GM21360 (cell line): ENCODE data around the gene TMEM51.
"Not testable (repeated sequence)": the region's sequence is repeated elsewhere in the genome, so short reads cannot be mapped to it uniquely, and the experiment has no call there.

Experiments
- ATAC-seq: cut with Tn5 transposase; IDR thresholded peaks from one replicate; pipeline ENCODE4 v1.9.1; 2021; ENCODE audit warnings: mild to moderate bottlenecking, moderate library complexity; ENCODE audit not compliant: unreplicated experiment

The TMEM51 gene

DNA sequence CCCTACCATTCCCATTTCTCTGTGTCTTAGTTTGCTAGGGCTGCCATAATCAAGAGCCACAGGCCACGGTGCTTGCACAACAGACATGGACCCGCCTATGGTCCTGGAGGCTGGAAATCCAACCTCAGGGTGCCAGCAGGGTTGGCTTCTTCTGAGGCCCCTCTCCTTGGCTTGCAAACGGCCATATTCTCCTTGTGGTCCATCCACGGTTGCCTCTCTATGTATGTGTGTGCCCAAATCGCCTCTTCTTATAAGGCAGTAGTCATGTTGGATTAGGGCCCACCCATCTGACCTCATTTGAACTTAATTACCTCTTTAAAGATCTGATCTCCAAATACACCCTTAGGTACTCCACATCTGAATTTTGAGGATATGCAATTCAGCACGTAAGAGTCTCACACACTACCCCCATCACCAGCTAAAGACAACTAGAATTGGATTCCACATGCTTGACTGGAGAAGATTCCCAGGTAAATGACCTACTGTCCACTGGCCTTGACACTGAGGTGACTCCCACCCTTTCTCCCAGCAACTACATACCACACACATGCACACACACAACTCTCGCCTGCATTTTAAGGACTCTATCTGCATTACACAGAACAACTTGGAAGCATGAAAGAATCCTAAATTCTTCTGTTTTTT, 28.3 kb upstream of the TMEM51 start:
- no peak for ATAC-seq

DNA sequence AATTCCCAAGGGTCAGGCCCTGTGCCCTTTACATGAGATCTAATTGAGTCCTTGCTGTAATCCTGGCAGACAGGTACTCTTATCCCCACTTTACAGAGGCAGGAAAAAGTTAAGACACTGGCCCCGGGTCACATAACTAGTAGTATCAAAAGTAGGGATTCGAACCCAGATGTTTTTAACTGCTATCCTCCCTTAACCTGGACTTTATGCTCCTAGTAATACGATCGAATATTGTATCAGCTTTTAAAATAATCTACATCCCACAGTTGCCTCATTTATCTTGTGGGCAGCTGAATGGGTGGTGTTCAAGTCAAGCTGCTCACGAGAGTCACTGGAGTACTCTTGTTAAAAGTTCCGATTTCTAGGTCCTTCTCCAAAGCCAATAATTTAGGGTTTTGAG, 25.5 kb upstream of the TMEM51 start:
- no peak for ATAC-seq

DNA sequence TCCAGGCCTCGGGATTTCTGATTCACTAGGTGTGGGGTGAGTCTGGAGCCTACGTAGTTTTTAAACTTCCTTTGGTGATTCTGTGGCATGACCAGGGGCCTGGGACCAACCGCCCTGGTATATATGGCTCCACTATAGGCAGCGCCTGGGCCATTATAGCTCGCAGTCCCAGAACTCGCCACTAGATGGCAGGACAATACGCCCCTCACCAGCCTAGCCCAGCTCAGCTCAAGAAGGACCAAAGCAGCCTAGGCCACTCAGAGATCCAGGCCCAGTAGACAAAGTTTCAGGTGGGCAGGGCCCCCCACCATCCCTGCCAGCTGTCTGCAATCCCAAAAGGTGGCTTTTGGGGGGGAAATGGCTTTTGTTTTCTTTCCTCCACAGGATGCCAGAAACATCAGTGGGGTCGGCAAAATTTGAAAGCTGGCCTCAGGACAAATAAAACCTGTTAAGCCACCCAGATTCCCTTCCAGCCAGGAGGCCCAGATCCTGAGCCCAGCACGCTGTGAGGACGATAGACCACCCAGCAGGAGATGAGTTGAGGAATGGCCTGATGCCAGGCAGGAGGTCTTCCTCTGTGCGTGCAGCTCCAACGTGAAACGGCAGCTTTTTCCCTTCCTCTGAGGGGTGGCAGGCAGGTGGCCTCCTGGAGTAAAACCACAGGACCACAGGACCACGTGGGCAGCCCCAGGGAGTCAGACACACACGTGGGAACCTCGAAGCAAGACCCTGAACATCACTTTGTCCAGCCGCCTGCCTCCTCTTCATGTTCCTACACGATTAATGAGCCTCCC, 24.8 kb upstream of the TMEM51 start:
- no peak for ATAC-seq

DNA sequence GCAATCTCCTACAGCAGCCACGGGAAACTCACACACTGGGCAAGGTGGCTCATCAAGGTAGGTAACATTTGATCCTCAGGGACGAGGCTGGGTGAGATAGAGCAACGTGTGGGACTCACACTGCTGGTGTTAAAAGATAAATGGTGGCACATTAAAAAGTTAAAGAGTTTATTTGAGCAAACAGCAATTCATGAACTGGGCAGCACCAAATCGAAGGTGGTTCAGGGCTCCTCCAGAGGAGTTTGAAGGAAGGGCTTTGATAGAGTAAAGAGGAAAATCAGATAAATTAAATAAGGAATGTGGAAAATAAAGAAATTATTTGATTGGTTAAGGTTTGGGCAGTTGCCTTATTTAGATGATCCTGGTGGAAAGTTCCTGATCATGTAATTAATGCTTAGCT, 23.6 kb upstream of the TMEM51 start:
- no peak for ATAC-seq

DNA sequence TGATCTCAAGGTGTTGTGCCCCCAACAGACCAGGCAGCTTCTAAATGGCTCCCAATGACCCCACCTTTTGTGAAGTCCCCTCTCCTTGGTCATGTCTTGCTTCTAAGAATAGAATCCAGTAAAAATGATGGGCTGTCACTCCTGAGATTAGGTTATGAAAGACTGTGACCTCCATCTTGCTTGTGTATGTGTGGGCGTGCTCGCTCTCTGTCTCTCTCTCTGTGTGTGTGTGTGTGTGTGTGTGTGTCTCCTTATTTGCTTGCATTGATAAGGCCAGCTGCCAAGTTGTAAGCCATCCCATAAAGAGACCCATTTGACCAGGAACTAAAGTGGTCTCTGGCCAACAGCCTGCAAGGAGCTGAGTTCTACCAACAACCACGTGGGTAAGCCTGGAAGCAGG, 22.9 kb upstream of the TMEM51 start:
- no peak for ATAC-seq

DNA sequence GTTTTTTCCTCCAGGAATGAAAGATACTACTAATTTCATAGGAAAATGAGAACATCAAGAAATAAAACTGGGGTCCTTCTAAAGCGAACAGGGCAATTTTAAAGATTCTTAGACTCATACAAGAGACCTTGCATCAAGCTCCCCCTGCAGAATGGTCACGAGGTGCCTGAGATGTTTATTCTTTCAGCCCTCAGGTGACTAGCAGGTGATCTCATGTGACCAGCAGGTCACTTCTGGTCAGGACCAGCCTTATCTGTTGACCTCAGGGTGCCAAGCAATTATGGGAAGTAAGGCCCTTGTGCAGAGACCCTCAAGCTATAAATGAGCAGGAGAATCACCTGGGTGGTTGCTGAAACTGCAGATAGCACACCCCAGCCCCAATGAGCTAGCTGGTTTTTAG, 20.6 kb upstream of the TMEM51 start:
- ATAC-seq = no peak

DNA sequence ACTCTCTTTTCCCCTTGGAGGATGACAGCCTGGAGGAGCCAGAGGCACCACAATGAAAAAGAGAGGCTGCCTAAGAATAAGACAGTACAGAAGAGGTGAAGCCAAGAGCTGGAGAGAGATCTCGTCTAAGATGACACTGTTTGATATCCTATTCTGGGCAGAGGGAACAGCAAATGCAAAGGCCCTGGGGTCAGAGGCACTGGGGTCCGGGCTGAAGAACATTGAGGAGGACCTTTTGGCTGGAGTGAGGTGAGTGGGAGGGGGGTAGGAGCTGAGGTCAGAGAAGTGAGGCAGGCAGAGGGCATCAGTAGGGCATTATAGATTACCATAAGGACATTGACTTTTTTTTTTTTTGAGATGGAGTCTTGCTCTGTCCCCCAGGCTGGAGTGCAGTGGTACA, 19.3 kb upstream of the TMEM51 start:
- ATAC-seq = no peak

DNA sequence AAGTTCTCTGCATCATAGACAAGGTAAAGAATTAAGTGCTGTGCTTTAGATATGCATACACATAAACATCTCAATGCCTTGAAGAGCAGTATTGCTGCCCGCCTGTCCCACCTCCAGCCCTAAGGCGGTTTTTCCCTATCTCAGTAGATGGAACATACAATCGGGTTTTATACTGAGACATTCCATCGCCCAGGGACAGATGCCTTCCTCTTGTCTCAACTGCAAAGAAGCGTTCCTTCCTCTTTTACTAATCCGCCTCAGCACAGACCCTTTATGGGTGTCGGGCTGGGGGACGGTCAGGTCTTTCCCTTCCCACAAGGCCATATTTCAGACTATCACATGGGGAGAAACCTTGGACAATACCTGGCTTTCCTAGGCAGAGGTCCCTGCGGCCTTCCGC, 17.9 kb upstream of the TMEM51 start:
- not testable (repeated sequence) for ATAC-seq

DNA sequence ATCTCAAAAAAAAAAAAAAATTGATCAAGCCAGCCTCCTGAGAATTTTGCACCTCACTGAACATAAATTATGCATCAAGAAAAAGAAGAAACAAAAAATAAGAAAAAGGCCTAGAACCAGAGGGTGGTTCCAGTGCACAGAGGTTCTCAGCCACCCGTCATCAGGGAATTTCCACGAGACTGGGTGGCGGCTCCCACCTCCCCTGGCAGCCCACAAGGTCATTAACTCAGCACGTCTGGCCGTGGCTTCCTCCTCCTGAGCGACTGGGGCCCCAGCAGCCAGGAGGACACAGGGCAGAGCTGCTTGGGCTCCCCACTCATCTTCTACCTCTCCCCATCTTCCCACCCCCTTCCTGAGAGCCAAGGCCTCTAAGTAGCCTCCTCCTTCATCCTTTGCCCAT, 15.7 kb upstream of the TMEM51 start:
- no peak for ATAC-seq

DNA sequence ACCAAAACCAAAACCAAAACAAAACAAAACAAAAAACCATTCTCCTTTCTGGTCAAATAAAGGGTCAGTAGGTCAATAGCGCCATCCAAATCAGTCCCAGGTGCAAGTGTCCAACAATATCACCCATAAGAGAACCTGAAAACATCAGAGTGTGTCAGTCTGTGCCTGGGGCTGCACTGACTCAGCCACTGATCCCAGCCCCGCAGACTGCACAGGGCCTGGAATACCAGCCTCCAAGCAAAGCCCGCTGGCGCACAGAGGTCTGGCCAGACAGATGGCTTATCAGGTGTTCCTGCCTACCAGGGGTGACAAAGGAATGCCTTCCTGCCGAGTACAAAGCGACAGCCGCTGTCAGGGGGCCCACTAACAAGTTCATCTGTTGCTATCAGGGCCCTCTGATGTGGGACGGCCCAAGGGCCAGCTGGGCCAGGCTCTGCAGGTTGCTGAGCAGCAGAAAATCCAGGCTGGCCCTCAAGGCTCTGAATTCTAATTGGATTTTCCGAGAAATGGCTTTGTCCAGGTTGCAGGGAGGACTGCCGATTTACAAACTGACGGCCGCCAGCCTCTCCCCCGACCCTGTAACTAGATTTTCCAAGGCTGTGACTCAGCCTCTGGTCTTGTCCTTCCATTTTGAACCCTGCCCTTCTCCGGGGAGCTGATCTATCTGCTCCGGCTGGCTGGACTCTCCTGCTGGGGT, 13.7 kb upstream of the TMEM51 start:
- ATAC-seq = no peak

DNA sequence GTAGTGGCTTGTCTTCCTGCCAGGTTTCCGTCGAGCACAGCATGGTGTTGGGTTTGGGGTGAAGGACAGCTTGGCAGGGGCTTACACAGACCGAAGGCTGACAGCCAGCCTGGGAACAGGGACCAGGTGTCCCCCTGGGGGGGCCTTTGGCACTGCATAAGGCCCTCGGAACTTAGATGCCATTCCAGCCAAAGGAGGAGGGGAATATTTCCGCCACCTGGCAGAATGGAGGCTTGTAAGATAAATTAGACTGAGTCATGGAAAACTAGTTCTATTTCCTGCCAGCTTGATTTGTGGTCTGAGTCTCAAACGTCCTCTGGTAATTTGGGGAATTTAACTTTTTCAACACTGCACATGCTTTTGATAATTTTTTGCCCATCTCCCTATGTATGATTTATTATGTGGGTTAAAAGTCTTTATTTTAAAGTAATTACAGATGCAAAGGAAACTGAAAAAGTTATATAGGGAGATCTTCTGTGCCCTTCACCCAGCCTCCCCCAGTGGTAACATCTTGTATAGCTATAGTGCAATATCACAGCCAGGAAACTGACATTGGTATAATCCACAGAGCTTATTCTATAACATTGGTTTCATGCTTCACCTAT, 11.5 kb upstream of the TMEM51 start:
- no peak for ATAC-seq

DNA sequence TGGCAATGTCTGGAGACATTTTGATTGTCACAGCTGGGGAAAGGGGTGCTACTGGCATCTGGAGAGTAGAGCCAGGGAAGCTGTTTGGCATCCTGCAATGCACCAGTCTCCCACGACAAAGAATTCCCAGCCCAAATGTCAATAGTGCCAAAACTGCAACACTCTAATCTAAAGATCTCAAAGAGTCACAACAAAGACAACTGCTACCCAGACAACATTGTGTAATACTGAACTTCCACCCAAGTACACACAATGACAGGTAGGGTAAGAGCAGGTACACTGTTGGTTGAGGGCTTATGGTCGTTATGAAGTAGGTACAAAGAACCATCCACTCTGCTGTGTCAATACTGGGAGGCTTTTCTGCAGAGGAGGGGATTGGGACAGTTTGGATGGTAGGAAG, 8.2 kb upstream of the TMEM51 start:
- ATAC-seq = no peak

DNA sequence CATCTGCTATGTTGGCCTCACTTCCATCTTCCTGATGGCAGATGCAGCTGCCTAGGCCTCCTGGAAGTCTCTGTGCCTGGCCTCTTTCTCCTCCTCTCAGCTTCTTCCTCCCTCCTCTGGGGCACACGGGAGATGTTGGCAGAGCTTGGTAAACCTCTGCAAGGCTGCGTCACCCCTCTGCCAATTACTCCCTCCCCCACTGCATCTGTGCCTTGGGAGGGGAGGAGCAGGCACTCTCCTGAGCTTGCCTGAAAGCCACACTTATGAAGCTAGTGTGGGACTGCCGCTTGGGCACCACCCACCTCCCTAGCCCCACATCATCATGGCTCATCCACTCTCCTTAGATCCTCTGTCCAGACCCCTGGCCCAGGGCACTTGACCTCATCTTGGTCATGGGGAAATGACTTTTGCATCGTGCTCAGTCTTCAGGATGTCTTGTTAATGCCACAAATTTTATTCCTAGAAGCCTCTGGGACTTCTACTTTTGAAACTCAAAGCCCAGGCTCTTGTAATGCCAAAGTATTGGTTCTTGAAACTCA, 7.3 kb upstream of the TMEM51 start:
- no peak for ATAC-seq

DNA sequence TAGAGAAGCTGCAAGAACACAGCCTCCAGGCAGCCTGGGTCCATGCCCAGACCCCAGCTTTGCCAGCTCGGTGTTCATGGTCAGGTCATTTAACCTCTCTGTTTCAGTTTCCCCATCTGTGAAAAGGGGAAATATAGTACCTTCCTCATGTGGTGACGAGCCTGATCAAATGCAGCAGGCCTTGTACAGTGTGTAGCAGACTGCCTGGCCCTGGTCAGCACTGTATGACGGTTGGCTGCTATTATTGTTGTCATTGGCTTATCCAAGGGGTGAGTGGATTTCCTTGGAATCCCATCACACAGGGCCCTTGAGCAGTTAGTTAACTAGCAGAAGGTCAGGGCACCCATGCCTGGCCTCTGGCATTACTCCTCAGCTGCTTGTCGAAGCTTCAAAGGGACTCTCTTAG, 6.6 kb upstream of the TMEM51 start:
- ATAC-seq = no peak

DNA sequence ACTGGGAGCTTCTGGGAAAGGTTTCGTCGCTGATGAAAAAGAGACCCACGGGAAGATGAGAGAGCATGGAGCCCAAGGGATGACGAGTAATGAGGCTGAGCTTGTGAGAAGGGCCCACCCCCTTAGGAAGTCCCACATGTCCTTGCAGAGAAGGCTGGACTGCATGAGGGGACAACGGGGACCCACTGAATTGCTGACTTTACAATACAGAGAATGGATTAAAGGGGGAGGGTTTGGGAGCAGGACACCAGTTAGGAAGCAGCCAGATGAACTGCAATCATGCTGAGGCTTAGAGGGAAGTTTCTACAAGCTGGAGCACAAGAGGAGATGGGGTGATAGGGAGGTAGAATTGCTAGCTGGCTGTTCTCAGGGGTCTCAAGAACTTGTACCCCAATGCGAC, 5.5 kb upstream of the TMEM51 start:
- no peak for ATAC-seq

DNA sequence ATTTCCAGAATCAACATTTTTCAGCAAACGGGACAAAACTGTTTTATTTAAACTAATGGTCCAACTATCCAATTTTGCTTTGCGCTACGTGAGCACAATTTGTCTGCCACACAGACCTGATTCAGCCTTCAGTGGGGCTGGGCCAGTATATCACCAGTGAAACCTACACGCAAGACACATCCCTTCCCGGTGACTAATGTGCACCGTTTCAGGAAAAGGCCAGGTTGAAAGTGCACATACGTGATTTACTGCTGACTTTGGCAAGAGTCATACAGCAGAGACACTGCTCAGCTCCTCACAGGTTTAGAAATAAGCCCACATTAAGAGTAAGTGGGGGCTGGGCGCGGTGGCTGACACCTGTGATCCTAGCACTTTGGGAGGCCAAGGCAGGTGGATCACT, 5.1 kb upstream of the TMEM51 start:
- ATAC-seq = no peak

DNA sequence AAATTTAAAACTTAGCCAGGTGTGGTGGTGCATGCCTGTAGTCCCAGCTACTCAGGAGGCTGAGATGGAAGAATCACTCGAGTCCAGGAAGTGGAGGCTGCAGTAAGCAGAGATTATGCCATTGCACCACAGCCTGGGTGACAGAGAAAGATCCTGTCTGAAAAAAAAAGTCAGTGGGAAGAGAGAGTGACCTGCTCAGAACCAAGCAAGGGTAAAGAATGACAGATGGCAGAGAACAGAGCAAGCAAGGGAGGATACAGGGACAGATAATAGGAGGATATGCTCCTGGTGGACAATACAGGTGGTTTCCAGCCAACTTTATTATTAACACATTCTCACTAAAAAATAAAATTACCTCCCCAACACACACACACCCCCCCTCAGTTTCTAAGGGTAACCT, 4.6 kb upstream of the TMEM51 start:
- no peak for ATAC-seq

DNA sequence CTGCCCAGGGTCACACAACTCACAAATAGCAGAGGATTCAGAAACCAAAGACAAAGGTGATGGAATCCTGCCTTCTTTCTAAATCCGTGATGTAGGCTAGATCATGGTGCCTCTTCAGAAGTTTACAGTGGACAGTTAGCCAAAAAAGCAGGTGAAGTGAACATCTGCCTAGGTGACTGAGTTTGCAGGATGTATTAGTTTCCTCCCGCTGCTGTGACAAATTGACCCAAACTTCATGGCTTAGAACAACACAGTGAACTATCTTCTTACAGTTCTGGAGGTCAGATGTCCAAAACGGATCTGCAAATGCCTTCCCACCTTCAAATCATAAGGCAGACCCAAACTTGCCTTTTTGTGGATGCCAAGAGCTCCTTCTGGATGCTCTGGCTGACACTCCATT, 3.2 kb upstream of the TMEM51 start:
- ATAC-seq = no peak

DNA sequence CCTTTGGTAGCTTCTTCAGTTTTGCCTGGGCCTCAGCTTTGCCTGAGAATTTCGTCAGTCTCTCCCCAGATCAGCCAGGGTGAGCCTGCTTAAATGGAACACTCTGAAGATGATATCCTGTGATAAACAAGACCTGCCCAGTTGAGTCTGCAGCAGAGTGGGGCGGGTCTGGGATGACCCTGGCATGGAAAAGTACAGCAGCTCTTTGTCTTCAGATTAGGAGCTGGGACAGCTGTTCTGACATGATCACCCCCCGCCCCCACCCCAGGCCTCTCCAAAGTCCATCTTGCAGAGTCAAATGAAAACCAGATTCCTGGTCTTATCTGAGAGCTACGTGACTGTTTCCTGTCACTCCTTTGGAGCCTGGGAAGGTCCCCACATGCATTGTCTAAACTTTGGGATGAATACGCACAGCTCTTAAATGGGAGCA, 2.2 kb upstream of the TMEM51 start:
- ATAC-seq = no peak

DNA sequence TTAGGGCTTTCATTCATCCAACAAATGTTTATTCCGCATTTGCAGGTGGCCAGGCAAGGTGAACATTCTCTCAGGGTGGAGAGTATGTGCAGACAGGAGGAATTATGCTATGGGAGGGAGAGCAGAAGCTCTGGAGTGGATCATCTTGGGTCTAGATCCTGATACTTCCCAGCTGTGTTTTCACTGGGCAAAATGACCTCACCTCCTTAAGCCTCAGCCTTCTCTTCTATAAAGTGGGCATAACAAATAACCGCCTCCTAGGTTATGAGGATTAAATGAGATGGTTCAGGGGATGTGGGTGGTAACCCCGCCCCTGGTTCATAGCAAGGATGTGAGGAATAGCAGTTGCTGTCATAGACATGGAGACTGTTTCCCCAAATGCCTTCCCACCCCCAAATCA, 1.7 kb upstream of the TMEM51 start:
- no peak for ATAC-seq
